T-helper 2 cell treated with Interferon-gamma antibody and Interleukin-4, amounts not matched to agents 5 μg/mL and 100 μg/mL, for 36 hours (primary cell): ENCODE measurements around the gene PTCD2.

ENCODE experiments used
- DNase-seq: peaks from one replicate; pipeline ENCODE4 v3.0.0; 2021; ENCODE audit warnings: low spot score
- H3K27ac Mint-ChIP-seq: one replicate; pipeline ENCODE4 v1.8.0; 2021; ENCODE audit warnings: mild to moderate bottlenecking, mixed read lengths
- H3K27me3 Mint-ChIP-seq: one replicate; pipeline ENCODE4 v1.8.0; 2021; ENCODE audit warnings: low read depth, mixed read lengths
- H3K36me3 Mint-ChIP-seq: one replicate; pipeline ENCODE4 v1.8.0; 2021; ENCODE audit warnings: low read depth, mixed read lengths
- H3K4me1 Mint-ChIP-seq: one replicate; pipeline ENCODE4 v1.8.0; 2021; ENCODE audit warnings: low read depth, mixed read lengths
- H3K4me3 Mint-ChIP-seq: one replicate; pipeline ENCODE4 v1.8.0; 2022; ENCODE audit warnings: mild to moderate bottlenecking, moderate library complexity, mixed read lengths
- H3K9me3 Mint-ChIP-seq: one replicate; pipeline ENCODE4 v1.8.0; 2021; ENCODE audit warnings: mixed read lengths

The PTCD2 gene

GRCh38 chr5:72368271-72368670 lies 48.1 kb downstream of the PTCD2 start:
- Mint-ChIP-seq H3K9me3 (no peaks in the 10 kb centered on the region), H3K27me3 (no peaks in the 10 kb centered on the region), H3K4me1 (peaks cover 13% of the 10 kb centered on the region), H3K27ac (no peak overlapping the region), H3K36me3 (peaks cover 3% of the 10 kb centered on the region), H3K4me3 (no peak overlapping the region)
- DNase-seq = no peak

DNA sequence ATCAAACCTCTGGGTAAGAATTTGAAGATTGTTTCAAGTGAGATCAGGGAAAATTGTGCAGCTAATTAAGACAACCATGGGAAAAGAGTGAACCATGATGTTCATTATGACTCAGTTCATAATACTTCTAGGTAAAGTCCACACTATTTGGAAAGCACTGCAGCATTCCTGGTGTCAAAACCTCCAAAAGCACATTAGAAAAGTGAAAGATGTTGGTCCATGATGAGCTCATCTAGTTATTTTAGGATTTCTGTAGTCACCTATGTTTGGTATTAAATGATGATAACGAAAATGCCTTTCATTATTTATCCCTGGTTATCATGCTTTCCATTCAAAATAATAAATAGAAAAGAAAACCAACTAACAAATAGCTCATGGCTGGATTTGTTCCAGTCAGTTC lies 49.1 kb downstream of the PTCD2 start:
- peaks cover 6% of the 10 kb centered on the region for H3K4me1 Mint-ChIP-seq
- no peaks in the 10 kb centered on the region for H3K27me3 Mint-ChIP-seq
- no peaks in the 10 kb centered on the region for H3K36me3 Mint-ChIP-seq
- H3K4me3 Mint-ChIP-seq = no peak overlapping the region
- no peak for DNase-seq
- no peaks in the 10 kb centered on the region for H3K9me3 Mint-ChIP-seq
- H3K27ac Mint-ChIP-seq = no peak overlapping the region

DNA sequence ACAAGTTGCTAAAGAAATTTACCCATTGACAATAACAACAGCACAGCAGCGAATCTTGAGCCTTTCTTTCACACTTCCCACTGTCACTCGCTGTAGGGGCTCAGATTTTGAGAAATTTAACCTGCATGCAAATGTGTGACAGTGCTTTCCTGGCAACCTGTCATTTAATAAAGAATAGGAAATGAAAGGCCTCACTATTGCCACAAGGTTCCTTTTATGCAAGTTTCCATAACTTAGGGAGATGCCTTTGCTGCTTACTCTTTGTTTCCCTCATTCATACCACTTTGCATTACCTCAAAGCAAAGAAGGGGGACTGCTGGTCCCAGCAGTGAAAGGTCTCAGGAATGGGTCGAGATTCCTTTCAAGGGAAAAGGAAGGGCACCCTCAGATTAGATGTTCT lies 49.5 kb downstream of the PTCD2 start:
- Mint-ChIP-seq H3K27ac (no peak overlapping the region), H3K4me3 (no peak overlapping the region), H3K4me1 (peaks cover 6% of the 10 kb centered on the region), H3K36me3 (no peaks in the 10 kb centered on the region), H3K27me3 (no peaks in the 10 kb centered on the region), H3K9me3 (no peaks in the 10 kb centered on the region)
- DNase-seq = no peak

DNA sequence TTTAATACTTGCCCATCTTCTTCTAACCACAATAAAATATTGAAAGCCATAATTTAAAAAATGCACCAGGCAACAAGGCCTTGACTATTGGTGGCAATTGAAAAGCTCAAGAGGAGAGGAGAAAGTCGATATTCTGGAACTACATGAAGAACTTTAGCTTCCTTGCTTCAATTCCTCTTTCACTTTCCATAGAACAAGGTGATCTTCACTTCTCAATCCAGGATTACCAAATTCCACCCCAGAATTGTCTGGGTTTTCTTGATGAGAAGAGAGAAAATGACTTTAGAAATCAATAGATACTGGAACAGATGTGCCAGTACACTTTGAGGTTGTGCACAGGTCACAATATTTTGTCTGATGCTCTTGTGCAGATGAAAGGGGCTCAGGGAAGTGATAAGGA lies 52.2 kb downstream of the PTCD2 start:
- Mint-ChIP-seq H3K36me3 (no peaks in the 10 kb centered on the region), H3K9me3 (no peaks in the 10 kb centered on the region), H3K27me3 (peaks cover 3% of the 10 kb centered on the region)

DNA sequence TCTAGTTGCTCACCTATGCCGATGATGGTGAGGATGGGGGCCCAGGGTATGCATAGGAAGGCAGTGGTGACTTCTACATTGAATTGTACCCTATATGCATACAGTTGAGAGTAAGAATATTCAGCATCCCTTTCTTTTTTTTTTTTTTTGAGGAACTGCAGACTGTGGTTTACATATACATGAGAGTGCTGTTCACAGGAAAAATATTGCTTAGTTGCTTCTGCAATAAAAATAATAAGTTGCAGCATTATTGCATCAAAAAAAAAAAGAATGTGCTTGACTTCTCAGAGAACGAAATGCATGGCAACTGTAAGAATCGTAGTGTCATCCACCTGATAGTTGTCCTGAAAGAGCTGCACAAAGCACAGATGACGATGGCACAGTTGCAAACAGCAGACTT lies 52.8 kb downstream of the PTCD2 start:
- no peaks in the 10 kb centered on the region for H3K36me3 Mint-ChIP-seq
- no peaks in the 10 kb centered on the region for H3K9me3 Mint-ChIP-seq
- no peaks in the 10 kb centered on the region for H3K4me1 Mint-ChIP-seq
- H3K4me3 Mint-ChIP-seq = no peak overlapping the region
- H3K27ac Mint-ChIP-seq = no peak overlapping the region
- peaks cover 3% of the 10 kb centered on the region for H3K27me3 Mint-ChIP-seq
- no peak for DNase-seq

More for the DNA sequence above, 52.2 kb downstream of the PTCD2 start:
- H3K27ac Mint-ChIP-seq = no peak overlapping the region
- no peak for DNase-seq
- H3K4me1 Mint-ChIP-seq = no peaks in the 10 kb centered on the region
- no peak overlapping the region for H3K4me3 Mint-ChIP-seq

DNA sequence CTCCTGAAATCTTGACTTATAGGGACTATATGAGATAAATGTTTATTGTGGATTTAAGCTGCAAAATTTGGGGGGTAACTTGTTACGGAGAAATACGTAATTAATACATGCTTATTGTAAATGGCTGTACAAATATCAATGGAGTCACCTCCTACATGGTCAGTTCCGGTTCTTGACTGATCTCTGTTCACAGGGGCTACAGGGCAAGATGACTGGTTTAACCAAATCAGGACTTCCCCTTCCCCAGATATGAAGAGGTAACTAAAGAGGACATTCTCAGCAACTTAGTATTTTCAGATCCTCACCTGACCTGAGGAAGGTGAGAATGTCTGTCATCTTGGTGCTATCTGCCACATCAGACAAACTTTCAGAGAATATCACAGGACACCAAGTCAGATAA lies 54.7 kb downstream of the PTCD2 start:
- peaks cover 12% of the 10 kb centered on the region for H3K27me3 Mint-ChIP-seq
- H3K27ac Mint-ChIP-seq = no peak overlapping the region
- H3K9me3 Mint-ChIP-seq = no peaks in the 10 kb centered on the region
- DNase-seq = no peak
- H3K4me1 Mint-ChIP-seq = no peaks in the 10 kb centered on the region
- H3K4me3 Mint-ChIP-seq = no peak overlapping the region
- H3K36me3 Mint-ChIP-seq = no peaks in the 10 kb centered on the region

DNA sequence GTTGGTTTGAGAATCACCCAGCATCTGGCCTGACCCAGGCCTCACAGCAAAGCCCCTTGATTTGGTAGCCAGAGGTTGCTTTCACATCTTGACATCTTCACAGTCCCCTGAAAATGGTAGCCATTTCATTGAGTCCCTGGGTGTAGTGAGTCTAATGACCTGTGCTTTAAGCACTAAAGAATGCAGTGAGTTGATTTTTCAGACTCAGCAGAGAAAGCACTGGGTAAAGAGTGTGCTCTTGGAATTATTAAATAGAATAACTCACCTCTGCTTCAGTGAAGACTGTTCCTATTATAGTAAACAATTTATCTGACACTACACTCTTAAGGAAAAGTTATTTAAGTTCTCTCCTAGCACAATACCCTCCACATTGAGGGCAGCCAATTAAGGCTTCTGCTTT lies 56.2 kb downstream of the PTCD2 start:
- Mint-ChIP-seq H3K9me3 (no peaks in the 10 kb centered on the region), H3K4me3 (no peak overlapping the region), H3K27me3 (peaks cover 12% of the 10 kb centered on the region), H3K4me1 (no peaks in the 10 kb centered on the region), H3K36me3 (no peaks in the 10 kb centered on the region), H3K27ac (no peak overlapping the region)
- no peak for DNase-seq

DNA sequence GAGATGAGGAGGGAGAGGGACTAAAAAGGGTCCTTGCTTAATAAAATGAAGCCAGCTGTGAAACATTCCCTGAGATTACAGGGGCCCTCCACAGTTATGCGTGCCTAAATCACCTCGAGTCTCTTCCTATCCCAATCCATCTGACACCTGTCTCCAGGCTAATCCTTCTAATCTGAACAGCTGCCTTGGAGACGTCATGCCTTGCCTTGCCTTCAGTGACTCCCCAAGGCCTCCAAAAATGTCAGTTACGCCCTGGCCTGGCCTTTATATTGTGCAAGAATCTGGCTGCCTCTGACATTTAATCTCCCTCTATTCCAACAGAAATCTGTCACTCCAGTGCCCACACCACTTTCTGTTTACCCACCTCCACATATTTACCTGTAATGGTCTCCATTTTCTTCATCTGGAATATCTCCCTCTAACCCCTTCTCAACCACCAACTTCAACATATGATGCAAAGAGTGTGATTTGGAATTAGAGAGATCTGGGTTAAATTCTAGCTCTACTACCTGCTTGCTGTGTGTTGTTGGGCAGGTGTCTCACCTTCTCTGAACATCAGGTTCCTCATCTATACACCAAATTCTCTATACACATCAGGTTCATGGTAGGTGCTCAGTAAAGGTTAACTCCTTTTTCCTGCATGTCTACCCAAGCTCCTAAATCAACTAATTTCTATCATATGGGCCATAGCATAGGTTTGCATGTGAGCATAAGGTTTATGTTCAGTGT lies 57.9 kb downstream of the PTCD2 start:
- Mint-ChIP-seq H3K36me3 (no peaks in the 10 kb centered on the region), H3K27ac (no peak overlapping the region), H3K4me1 (no peaks in the 10 kb centered on the region), H3K4me3 (no peak overlapping the region), H3K9me3 (no peaks in the 10 kb centered on the region), H3K27me3 (peaks cover 12% of the 10 kb centered on the region)
- no peak for DNase-seq

- Mint-ChIP-seq H3K4me3 (no peak overlapping the region), H3K27ac (no peak overlapping the region), H3K27me3 (peaks cover 12% of the 10 kb centered on the region), H3K36me3 (no peaks in the 10 kb centered on the region), H3K4me1 (no peaks in the 10 kb centered on the region), H3K9me3 (no peaks in the 10 kb centered on the region)
- DNase-seq = no peak
Measured at GRCh38 chr5:72378639-72379289, 58.6 kb downstream of the PTCD2 start.

GRCh38 chr5:72379936-72380335 lies 59.8 kb downstream of the PTCD2 start:
- no peak for DNase-seq
- H3K4me1 Mint-ChIP-seq = no peaks in the 10 kb centered on the region
- no peaks in the 10 kb centered on the region for H3K9me3 Mint-ChIP-seq
- H3K36me3 Mint-ChIP-seq = no peaks in the 10 kb centered on the region
- no peak overlapping the region for H3K4me3 Mint-ChIP-seq
- H3K27me3 Mint-ChIP-seq = peaks cover 14% of the 10 kb centered on the region
- H3K27ac Mint-ChIP-seq = no peak overlapping the region

- H3K27ac Mint-ChIP-seq = no peak overlapping the region
- no peak overlapping the region for H3K4me3 Mint-ChIP-seq
- peaks cover 12% of the 10 kb centered on the region for H3K27me3 Mint-ChIP-seq
- DNase-seq = no peak
- H3K36me3 Mint-ChIP-seq = no peaks in the 10 kb centered on the region
- no peaks in the 10 kb centered on the region for H3K9me3 Mint-ChIP-seq
- no peaks in the 10 kb centered on the region for H3K4me1 Mint-ChIP-seq
Measured at GRCh38 chr5:72380492-72381274, 60.5 kb downstream of the PTCD2 start.

DNA sequence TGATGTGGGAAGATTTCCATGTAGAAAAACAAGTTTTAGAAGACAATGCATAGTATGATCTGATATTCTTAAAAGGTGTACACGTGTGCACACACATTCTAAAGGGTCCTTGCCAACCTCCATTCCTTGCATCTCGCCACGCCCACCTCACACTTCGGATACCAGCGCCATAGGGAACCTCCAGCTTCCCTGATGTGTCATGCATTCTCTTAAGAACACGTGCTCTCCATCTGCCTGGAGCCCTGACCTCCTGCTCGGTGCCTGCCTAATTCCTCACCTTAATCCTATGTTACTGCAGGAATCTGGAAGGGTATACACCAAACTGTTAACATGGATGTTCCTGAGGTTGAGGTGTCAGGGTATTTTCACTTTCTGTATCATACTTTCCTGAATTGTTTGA lies 63.1 kb downstream of the PTCD2 start:
- Mint-ChIP-seq H3K9me3 (no peaks in the 10 kb centered on the region), H3K4me3 (no peak overlapping the region), H3K27me3 (peaks cover 13% of the 10 kb centered on the region), H3K4me1 (no peaks in the 10 kb centered on the region), H3K36me3 (no peaks in the 10 kb centered on the region), H3K27ac (no peak overlapping the region)
- DNase-seq = no peak

DNA sequence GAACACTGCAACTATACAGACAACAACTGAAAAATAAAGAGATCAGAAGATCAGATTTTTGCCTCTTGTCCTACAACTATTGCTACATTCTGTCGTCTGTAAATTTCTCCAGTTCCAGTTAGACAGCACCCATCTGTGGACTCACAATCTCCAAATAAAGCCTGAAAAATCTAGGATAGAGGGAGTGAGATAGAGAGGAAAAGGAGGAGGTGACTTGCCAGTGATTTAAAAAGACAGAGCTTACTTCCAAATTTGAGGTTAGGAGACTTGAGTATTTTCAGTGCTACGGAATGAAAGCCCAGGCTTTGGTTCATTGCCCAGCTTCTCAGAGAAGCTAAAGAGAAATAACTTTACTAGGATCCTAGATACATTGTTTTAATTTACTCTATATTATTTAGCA lies 63.6 kb downstream of the PTCD2 start:
- Mint-ChIP-seq H3K4me1 (no peaks in the 10 kb centered on the region), H3K9me3 (no peaks in the 10 kb centered on the region), H3K4me3 (no peak overlapping the region), H3K27me3 (peaks cover 12% of the 10 kb centered on the region), H3K27ac (no peak overlapping the region), H3K36me3 (no peaks in the 10 kb centered on the region)
- no peak for DNase-seq

DNA sequence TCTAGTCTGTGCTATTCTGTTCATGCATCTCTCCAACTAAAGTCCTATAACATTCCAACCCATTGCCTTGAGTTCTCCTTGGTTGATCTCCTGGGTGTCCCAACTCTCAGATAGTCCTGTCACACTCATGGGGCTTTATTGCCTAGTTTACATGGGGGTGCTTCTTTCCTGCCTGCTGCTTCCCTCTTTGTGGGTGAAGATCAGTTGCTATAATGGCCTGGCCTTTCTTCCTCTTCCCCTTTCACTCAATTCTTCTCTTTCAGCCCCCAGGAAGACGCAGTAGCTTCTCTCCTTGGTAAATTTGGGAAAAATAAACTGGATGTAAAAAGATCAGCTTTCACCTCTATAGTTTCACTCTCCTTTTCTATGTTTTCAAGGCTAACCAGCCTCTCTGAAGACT lies 66.5 kb downstream of the PTCD2 start:
- Mint-ChIP-seq H3K27ac (no peak overlapping the region), H3K27me3 (peaks cover 11% of the 10 kb centered on the region), H3K4me3 (no peak overlapping the region), H3K4me1 (no peaks in the 10 kb centered on the region), H3K36me3 (no peaks in the 10 kb centered on the region), H3K9me3 (no peaks in the 10 kb centered on the region)
- no peak for DNase-seq
